WTC11 (cell line): ENCODE results near the gene PXN. TPM values are rescaled to one million over a fixed set of nuclear protein-coding genes. Genes with fewer than 3 reads are reported as not detected.

ENCODE experiments used
- ATAC-seq: fragments of 200-7000 bp; cut with Tn5 transposase; 2 replicates; pipeline ENCODE4 v1.10.0; 2021; ENCODE audit warnings: mild to moderate bottlenecking, moderate library complexity
- CTCF ChIA-PET: fragments of 300-600 bp; sonication (Branson Sonifier 250); formaldehyde crosslinking; loops from one replicate; lab custom pipeline; 2021; ENCODE audit warnings: antibody characterized with exemption; lab: Charles Lee
- POLR2A ChIA-PET: fragments of 350-600 bp; sonication (Branson Sonifier 250); formaldehyde crosslinking; loops from one replicate; lab custom pipeline; 2021; ENCODE audit warnings: antibody characterized with exemption; lab: Charles Lee
- DNase-seq: peaks from one replicate; pipeline ENCODE4 v3.0.0; 2021; ENCODE audit warnings: low spot score
- H3K27ac Mint-ChIP-seq: 2 replicates; pipeline ENCODE4 v1.8.0; 2021; ENCODE audit warnings: mixed read lengths
- H3K27me3 Mint-ChIP-seq: 2 replicates; pipeline ENCODE4 v1.8.0; 2021; ENCODE audit warnings: low read depth, mild to moderate bottlenecking, moderate library complexity, mixed read lengths
- H3K36me3 Mint-ChIP-seq: 2 replicates; pipeline ENCODE4 v1.8.0; 2021; ENCODE audit warnings: mixed read lengths
- H3K4me1 Mint-ChIP-seq: 2 replicates; pipeline ENCODE4 v1.8.0; 2022; ENCODE audit warnings: mixed read lengths
- H3K4me3 Mint-ChIP-seq: 2 replicates; pipeline ENCODE4 v1.8.0; 2021; ENCODE audit warnings: mild to moderate bottlenecking, moderate library complexity, mixed read lengths
- H3K9me3 Mint-ChIP-seq: 2 replicates; pipeline ENCODE4 v1.8.0; 2021; ENCODE audit warnings: mixed read lengths
- ATF2 ChIP-seq: sonication (generic); formaldehyde crosslinking; IDR thresholded peaks from 2 replicates; pipeline ENCODE4 v1.8.1; 2022; ENCODE audit warnings: low read depth, missing genetic modification reagents, borderline replicate concordance
- CTCF ChIP-seq: fragments of 200-600 bp; IDR thresholded peaks from 2 replicates; pipeline ENCODE4 v1.8.0; 2022; ENCODE audit warnings: antibody characterized with exemption
- EMX1 ChIP-seq: fragments of 250-450 bp; sonication (Bioruptor Pico); IDR thresholded peaks from 2 replicates; pipeline ENCODE4 v1.8.0; 2021; ENCODE audit warnings: mild to moderate bottlenecking
- ETV6 ChIP-seq: sonication (generic); formaldehyde crosslinking; IDR thresholded peaks from 2 replicates; pipeline ENCODE4 v1.8.1; 2022; ENCODE audit warnings: mild to moderate bottlenecking, missing genetic modification reagents
- FOXJ3 ChIP-seq: sonication (generic); formaldehyde crosslinking; IDR thresholded peaks from 2 replicates; pipeline ENCODE4 v1.9.0; 2021; ENCODE audit warnings: missing genetic modification reagents, mild to moderate bottlenecking, borderline replicate concordance
- FOXP1 ChIP-seq: sonication (generic); formaldehyde crosslinking; IDR thresholded peaks from 2 replicates; pipeline ENCODE4 v1.8.0; 2022; ENCODE audit warnings: missing genetic modification reagents, mild to moderate bottlenecking, moderate library complexity, borderline replicate concordance
- GABPB1 ChIP-seq: sonication (generic); formaldehyde crosslinking; IDR thresholded peaks from 2 replicates; pipeline ENCODE4 v1.8.1; 2023; ENCODE audit warnings: mild to moderate bottlenecking, missing genetic modification reagents
- GTF2I ChIP-seq: fragments of 250-450 bp; sonication (Bioruptor Pico); conservative IDR thresholded peaks from 2 replicates; pipeline ENCODE4 v1.4.0; 2021; ENCODE audit warnings: mild to moderate bottlenecking
- MYBL2 ChIP-seq: sonication (generic); formaldehyde crosslinking; IDR thresholded peaks from 2 replicates; pipeline ENCODE4 v1.8.1; 2023; ENCODE audit warnings: mild to moderate bottlenecking, moderate library complexity, missing genetic modification reagents
- NR1H2 ChIP-seq: sonication (generic); formaldehyde crosslinking; IDR thresholded peaks from 2 replicates; pipeline ENCODE4 v1.9.0; 2021; ENCODE audit warnings: mild to moderate bottlenecking, moderate library complexity, missing genetic modification reagents
- NR2C2 ChIP-seq: sonication (generic); formaldehyde crosslinking; IDR thresholded peaks from 2 replicates; pipeline ENCODE4 v1.8.0; 2022; ENCODE audit warnings: mild to moderate bottlenecking, missing genetic modification reagents
- PRRX2 ChIP-seq: fragments of 250-450 bp; sonication (Bioruptor Pico); IDR thresholded peaks from 2 replicates; pipeline ENCODE4 v1.8.0; 2021; ENCODE audit warnings: mild to moderate bottlenecking
- TEAD1 ChIP-seq: sonication (generic); formaldehyde crosslinking; IDR thresholded peaks from 2 replicates; pipeline ENCODE4 v1.8.0; 2022; ENCODE audit warnings: mild to moderate bottlenecking, missing genetic modification reagents
- ZNF263 ChIP-seq: sonication (generic); formaldehyde crosslinking; IDR thresholded peaks from 2 replicates; pipeline ENCODE4 v1.8.1; 2022; ENCODE audit warnings: low read depth, mild to moderate bottlenecking, moderate library complexity, missing genetic modification reagents
- ZNF317 ChIP-seq: sonication (generic); formaldehyde crosslinking; IDR thresholded peaks from 2 replicates; pipeline ENCODE4 v1.8.1; 2023; ENCODE audit warnings: low read depth, mild to moderate bottlenecking, moderate library complexity, missing genetic modification reagents, borderline replicate concordance
- ZNF396 ChIP-seq: fragments of 250-450 bp; sonication (Bioruptor Pico); IDR thresholded peaks from 2 replicates; pipeline ENCODE4 v1.8.0; 2021; ENCODE audit warnings: mild to moderate bottlenecking, moderate library complexity, borderline replicate concordance
- ZNF416 ChIP-seq: fragments of 250-450 bp; sonication (Bioruptor Pico); IDR thresholded peaks from 2 replicates; pipeline ENCODE4 v1.9.0; 2021; ENCODE audit warnings: mild to moderate bottlenecking, inconsistent platforms
- ZNF423 ChIP-seq: fragments of 250-450 bp; sonication (Bioruptor Pico); IDR thresholded peaks from 2 replicates; pipeline ENCODE4 v2.1.2; 2022; ENCODE audit warnings: mild to moderate bottlenecking, moderate library complexity
- ZNF532 ChIP-seq: fragments of 250-450 bp; sonication (Bioruptor Pico); IDR thresholded peaks from 2 replicates; pipeline ENCODE4 v1.9.0; 2021; ENCODE audit warnings: mild to moderate bottlenecking, borderline replicate concordance
- total RNA-seq: library from RNA; stranded (reverse); gene quantifications from 3 replicates; pipeline ENCODE4 v1.2.3, GENCODE V29; 2021

Gene PXN
- total RNA-seq, 1 experiment from 2014 or later = 132 TPM

DNA sequence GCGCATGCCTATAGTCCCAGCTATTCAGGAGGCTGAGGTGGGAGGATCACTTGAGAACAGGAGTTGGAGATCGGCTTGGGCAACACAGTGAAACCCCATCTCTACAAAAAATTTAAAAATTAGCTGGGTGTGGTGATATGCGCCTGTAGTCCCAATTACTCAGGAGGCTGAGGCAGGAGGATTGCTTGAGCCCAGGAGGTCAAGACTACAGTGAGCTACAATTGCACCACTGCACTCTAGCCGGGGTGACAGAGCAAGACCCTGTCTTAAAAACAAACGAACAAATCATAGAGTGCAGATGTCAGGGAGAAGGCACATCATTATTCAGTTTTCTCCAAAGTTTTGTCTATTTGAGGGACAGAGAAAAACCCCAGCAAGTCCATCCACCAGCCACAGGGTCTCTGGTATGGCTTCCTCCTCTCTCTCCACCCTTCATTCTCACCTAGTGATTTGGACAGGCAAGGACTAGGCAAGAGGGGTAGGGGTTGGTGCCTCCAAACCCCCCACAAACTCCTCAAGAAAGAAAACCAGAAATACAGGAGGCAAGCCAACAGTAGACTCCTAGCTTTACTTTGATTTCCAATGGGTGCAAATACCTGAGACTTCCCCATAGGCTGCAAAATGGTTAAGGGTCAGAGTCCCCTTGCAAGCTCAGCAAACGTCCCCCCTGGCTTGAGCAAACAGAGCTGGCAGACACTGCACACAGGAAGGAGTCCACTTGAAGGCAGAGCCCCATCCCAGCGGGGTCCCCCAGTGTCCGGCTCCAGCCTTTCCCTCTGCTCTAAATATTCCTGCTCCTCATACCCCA, 38.1 kb downstream of the PXN start:
- TF ChIP-seq FOXJ3 (CRISPR knock-in tag) (no peak), ZNF317 (CRISPR knock-in tag) (no peak), EMX1 (CRISPR knock-in tag) (no peak), PRRX2 (CRISPR knock-in tag) (no peak), NR2C2 (CRISPR knock-in tag) (no peak), CTCF (no peak), MYBL2 (CRISPR knock-in tag) (no peak), GTF2I (no peak), ZNF263 (CRISPR knock-in tag) (no peak), ETV6 (no peak), TEAD1 (CRISPR knock-in tag) (no peak), ZNF416 (CRISPR knock-in tag) (no peak)
- POLR2A ChIA-PET = interaction anchor here (0.5 to 7.7 kb wide), 14 partner anchors 8 to 162 kb away, joined by 3 to 198 read pairs (median 5); partner anchors contain the start of genes PXN, RAB35, RNU4-1 and RNU4-2
- no peaks in the 10 kb centered on the region for H3K9me3 Mint-ChIP-seq
- peaks cover 13% of the 10 kb centered on the region for H3K36me3 Mint-ChIP-seq
- H3K4me1 Mint-ChIP-seq = peaks cover 68% of the 10 kb centered on the region
- no peak overlapping the region for H3K4me3 Mint-ChIP-seq
- DNase-seq = no peak
- CTCF ChIA-PET = interaction anchor here (0.5 to 10.5 kb wide), 52 partner anchors 8 to 558 kb away, joined by 3 to 717 read pairs (median 5); partner anchors contain the start of genes GCN1, PXN, RAB35 and RNU4-1
- H3K27me3 Mint-ChIP-seq = no peaks in the 10 kb centered on the region; the same call in 1 of the 2 replicates
- ATAC-seq = no peak
- peak overlapping the region; percentile 98 for H3K27ac Mint-ChIP-seq

DNA sequence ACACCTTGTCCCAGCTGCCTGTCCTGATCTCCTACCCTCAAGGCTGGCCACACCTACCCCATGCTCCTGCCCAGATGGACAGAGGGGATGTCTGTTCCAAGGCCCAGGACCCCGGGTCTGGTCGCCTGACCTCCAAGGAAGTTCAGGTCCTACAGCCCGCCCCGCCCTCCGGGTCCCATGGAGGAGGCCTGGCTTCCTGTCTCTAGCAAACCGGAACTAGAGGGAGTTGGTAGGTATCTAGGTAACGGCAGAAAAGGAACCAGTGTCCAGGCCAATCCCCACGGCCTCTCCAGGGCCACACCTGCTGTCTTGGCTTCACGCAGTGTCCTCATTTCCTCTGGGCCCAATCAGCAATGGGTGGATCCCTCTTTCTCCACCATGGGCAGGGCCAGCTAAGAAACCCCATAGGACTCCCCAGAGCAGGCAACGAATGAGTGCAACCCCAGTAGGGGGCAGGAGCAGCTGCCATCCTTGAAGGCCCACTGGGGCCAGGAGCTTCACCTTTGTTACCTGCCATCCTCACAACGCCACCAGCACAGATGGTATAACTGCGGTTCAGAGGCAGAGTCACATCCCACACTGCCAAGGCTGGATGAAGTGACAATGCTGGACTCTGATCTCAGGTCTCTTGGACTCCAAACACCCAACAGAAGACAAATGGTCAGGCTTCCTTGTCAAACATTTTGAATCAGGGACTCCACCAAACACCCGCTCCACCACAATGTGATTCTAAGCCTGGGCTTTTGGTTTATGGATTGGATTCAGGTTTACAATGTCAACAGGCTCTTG, 39.5 kb downstream of the PXN start:
- Mint-ChIP-seq H3K27me3 (no peaks in the 10 kb centered on the region; the same call in 1 of the 2 replicates), H3K36me3 (peaks cover 13% of the 10 kb centered on the region), H3K9me3 (no peaks in the 10 kb centered on the region), H3K4me3 (no peak overlapping the region), H3K27ac (peak overlapping the region; percentile 65), H3K4me1 (peaks cover 54% of the 10 kb centered on the region)
- ATAC-seq = no peak
- no peak for TF ChIP-seq ZNF263 (CRISPR knock-in tag)
- TF ChIP-seq ZNF532 (CRISPR knock-in tag) = no peak
- TF ChIP-seq EMX1 (CRISPR knock-in tag) = no peak
- no peak for TF ChIP-seq ATF2 (CRISPR knock-in tag)
- no peak for TF ChIP-seq ETV6
- TF ChIP-seq ZNF396 = no peak
- no peak for TF ChIP-seq ZNF423 (CRISPR knock-in tag)
- no peak for TF ChIP-seq NR2C2 (CRISPR knock-in tag)
- no peak for TF ChIP-seq GABPB1 (CRISPR knock-in tag)
- TF ChIP-seq FOXP1 (CRISPR knock-in tag) = no peak
- TF ChIP-seq NR1H2 (CRISPR knock-in tag) = no peak
- no peak for TF ChIP-seq MYBL2 (CRISPR knock-in tag)
- ChIA-PET POLR2A (interaction anchor here (1.7 to 7.7 kb wide), 3 partner anchors 25 to 36 kb away, joined by 8 to 198 read pairs (median 97); partner anchors contain the start of genes PXN and RPLP0), CTCF (interaction anchor here (0.8 to 10.5 kb wide), 7 partner anchors 9 to 76 kb away, joined by 3 to 717 read pairs (median 8); partner anchors contain the start of genes PXN, RPLP0 and SIRT4)
- DNase-seq = no peak
